HG03558 (cell line): ENCODE data around the gene CBX8.

Experiments
- ATAC-seq: cut with Tn5 transposase; IDR thresholded peaks from one replicate; pipeline ENCODE4 v1.9.1; 2021; ENCODE audit warnings: moderate number of reproducible peaks; ENCODE audit not compliant: unreplicated experiment; ENCODE audit errors: extremely low read depth

Gene CBX8

DNA sequence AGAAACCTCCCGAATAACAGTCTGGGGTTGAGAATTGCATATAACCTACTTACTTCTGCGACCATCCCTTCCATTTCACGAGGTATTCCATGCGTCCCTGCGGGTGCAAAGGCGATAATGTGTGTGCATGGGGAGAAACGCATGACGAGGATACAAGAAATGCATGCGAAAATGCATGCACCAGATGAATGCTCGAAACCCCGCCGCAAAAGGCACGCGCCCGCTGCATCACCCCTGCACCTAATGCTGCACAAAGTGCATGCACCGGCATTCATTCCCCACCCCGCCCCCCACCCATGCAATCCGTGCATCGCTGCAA, 474 bp downstream of the CBX8 start:
- ATAC-seq: no peak

DNA sequence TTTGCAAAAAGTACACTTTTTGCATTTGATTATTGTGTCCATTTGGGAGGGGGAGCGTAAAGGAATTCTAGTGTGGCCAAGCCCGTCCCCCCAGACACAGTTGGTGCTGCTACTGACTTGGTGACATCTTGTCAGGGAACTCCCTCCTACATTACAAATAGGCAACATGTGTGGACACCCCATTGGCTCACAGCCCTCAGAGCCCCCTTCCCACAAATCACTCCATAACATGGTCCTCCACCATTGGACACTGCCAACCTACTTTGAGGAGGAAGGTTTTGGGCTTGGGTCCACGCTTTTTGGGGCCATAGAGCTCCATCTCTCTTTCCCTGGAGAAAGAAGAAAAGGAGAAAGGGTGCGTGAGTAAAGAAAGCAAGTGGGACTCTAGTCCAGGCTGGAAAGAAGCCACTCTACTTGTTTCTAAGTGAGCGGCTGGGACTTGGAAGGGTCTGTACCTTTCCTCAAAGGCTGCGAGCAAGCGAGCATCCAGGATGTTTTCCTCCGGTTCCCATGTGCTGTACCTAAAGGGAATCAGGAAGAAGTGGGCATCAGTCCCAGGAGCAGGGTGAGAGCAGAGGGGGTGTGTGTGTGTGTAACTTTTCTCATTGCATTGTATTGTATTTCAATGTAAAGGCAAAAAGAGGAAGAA, 958 bp downstream of the CBX8 start:
- ATAC-seq: no peak

DNA sequence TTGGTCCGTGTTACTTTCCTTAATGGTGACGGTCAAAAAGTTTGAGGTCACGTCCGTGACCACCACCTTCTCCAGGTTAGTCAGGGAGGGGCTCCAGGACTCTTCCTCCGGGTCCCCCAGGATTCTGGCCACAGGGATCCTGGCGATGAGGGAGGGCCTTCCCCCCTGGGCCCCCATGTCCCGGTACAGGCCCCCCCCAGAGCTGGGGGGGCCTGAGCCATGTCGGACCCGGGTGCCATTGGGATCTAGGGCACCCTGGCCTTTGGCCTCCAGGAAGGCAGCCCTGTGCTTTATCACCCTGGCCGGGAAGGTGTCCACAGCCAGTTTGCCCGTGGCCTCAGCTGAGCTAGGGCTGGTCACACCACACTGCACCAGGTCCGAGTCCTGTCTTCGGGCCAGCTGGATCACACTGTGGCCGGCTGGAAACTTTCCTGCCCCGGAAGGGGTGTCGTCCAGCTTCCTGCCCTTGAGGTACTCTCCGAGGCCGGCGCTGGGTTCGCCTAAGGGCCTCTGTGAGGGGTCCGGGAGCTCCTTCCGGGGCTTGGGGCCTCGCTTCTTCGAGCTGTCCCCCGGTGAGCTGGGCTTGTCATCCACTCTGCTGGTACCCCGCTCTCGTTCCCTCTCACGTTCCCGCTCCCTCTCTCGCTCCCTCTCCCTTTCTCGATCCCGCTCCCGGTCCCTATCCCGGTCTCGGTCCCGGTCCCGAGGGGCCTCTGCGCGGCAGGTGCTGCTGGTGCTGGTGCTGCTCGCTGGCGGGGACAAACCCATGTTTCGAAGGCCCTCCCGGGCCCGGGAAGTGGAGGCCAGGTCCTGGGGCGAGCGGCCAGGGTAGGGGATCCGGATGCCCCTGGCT, 2.0 kb downstream of the CBX8 start:
- no peak for ATAC-seq

DNA sequence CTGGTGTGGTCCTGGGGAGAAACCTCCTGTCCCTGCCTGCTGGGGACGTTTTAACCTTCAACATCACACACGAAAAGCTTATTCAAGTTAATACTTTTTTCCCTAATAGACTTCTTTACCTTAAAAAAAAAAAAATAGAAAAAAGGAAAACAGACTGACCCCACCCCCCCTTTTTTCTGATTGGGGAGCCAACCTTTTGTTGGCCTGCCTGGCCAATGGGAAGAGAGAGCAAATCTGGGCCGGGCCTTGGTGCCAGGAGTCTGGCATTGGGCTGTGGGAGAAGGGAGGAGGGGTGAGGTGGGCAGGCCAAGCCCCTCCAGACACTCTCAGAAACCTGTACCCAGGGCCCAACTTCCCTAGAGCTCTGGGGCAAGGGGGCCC, 3.0 kb downstream of the CBX8 start:
- no peak for ATAC-seq

DNA sequence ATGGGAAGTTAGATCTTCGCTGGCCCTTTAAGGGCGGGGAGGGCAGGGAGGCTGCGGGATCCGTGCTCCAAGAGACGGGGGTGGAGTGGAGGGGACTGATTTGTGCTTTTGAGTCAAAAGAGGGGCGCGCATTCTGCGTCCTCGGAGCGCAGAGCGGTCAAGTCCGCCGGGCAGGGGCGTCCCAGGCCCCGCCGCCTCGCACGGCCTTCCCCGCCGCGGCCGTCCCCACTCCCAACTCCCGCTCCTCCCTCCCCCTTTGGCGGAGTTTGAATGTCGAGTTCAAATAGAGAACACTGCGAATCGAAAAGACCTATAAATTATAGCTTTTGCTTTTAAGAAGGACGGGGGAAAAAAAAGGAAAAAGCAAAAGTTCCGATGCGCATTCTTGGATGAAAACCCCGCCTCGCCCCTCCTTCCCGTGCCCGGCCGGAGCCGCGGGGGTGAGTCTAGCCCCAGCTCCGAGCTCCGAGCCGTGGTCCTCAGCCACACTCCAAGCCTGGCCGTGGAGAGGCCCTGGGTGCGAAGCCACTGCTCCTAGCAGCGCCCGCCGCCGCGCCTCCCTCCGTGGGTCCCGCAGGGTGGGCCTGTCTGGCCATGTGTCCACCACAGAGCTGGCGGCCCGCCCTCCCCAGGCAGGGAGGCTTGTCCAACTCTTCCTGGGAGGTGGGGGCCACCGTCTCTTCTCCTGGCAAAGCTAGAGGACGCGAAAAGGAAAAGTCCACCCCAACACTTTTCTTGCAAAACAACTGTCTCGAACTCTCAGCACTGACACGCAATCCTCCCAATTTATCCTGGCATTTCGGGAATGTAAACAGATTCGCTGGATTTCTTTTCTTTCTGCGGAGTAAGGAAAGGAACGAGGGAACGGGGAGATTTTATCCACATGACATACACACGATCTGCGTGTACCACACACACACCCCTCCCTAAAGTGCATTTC, 3.6 kb downstream of the CBX8 start:
- ATAC-seq: no peak

DNA sequence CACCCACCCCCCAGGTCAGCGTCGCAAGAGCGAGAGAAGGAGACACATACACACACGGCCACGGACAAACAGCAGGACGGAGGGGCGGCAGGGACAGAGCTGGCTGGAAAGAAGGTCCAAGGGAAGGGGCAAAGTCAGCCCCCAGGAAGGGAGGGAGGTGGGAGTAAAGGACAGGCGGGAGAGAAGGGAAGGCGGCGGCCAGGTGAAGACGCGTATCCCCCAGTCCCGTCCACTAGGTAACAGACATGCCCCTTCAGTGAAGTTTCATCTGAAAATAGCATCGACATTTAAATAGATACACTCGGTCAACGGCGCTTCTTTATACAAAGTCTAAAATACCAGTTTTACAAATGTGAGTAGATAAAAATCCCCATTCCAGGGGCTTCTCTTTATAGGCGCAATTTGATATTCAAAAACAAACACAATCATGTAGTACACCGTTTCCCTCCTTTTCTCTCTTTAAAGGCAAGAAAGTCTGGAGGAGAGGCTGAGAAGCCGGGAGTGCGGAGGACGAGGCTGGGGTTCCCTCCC, 4.5 kb downstream of the CBX8 start:
- ATAC-seq: no peak

DNA sequence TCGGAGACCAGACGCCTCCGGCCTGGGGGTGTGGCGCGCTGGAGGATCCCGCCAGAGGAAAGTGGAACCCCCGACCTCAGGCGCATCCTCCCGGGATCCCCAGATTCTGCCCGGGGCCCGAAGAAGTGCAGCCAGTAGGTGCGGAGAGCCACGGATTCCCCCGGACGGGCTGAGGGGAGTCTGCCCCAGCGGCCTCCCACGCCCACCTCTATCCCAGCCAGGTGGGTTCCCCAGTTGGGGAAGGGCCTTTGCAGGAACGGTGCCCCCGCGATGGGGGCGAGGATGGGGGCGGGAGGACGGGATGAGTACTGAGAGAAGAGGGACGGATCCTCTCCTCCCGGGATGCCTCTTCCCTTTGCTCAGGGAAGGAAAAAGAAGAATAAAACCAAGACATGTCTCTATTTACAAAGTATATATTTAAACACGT, 5.1 kb downstream of the CBX8 start:
- no peak for ATAC-seq

DNA sequence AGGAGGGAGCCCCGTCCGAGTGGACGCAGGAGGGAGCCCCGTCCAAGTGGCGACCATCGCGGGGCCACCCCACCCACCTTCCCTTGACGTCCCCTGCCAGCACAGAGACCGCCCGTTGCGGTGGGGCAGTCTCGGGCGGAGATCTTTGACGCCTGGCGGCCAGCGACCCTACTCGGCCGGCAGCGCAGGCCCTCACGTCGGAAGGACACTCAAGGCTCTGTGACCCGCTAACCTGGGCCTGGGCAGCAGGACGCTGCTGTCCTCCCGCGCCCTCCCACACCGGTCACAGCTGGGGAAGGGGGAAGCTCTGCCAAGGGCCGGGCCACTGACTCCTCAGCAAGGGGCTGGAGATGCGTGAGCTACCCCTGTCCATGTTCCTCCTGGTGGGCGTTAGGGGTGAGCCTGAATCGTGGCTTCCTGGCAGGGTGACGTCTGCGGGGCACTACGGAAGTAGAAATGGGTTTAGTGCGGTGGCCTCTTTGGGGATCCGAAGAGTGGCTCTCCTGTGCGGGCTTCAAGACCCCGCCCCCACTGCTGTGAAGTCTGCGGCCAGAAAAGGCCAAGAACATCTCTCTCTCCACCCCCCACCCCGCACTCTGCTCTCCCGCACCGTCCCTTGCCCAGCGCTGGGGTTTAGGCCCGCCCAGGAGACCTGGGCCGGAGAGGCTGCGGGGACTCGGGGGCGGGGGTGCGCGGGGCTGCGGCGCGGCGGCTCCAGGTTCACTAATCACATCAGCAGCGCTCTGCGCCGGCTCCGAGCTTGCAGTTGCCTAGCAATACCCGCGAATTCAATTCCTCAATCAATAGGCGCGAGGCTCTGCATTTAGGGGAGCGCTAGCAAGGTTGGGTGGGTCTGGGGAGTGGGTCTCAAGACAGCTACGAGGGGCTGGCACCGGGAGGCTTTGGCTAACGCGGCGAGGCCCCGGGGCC, 5.8 kb downstream of the CBX8 start:
- ATAC-seq: no peak

DNA sequence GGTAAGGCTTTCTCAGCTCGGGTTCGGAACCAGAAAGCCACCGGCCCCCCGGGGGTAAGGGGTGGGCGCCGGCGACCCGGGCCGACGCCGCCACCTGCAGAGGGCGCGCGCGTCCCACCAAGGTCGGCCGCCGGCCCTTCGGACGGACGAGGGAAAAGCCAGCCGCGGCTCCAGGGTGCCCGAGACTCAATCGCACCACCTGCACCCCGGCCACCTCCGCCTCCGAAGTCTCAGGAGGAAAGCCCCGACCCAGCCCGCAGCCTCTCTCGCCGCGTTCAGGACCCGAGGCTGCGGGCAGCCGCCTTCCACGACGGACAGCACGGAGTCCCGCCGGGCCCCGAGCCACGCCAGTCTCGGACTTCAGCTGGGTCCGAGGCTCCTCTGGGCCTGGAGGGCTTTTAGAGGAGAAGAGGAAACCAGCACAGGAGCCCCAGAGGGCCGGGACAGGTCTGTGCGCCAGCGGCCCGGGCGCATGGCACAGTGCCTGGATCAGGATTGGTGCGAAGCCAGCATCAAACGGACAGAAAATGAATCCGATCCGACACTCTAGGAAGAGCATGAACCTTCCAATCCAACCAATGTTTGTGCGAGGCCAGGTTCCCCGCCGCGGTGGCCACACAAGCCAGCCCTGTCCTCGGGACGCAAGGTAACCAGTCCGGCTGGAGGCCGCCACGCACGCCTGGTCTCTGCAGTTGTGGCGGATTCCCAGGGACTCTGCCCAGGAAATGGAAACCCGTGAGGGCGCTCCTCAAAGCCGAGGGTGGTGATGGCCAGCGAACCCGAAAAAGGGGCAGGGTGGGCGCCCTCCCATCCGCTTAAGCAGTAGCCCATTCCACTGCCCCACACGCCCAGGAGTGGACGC, 6.7 kb downstream of the CBX8 start:
- no peak for ATAC-seq

DNA sequence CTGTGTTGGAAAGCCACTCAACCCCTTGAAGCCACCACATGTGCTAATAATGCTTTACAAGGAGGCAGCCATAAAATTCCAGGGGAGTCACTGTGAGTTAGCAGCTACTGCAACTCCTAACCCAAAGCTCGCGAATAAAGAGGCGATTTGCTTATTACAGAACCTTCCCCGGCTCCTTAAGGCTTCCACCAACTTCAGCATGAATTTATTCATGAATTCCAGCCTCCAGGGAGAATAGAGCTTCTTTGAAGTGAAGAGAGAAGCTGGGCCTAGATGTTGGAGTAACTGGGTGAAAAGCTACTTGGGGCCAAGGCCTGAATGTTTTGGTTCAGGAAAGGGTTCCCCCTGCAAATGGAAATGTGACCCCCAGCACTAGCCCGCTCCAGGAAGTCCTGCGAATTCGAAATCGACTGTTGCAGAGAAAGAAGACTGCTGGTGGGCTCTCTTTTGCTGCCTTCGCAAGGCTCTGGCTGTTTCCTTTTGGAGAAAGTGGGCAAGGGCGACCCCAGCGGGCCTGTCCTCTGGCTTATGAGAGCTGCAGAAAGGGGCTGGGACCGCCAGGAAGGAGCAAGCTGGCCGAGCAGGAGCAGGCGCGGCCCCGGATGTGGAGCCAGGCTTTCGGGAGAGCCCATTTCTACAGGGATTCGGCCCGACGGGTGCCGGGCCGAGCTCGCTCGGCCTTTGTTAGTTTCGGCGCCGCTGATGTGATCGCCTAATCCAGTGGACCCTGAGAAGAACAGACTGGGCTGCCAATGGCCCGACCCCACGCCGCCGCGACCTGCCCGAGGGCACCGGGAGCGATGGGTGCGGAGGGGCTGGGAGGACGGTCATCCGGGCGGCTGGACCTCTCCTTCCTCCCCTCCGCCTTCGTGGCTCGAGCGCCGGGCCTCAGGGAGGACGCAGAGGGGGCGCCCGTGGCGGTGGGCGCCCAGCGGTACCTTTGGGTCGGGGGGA, 7.6 kb downstream of the CBX8 start:
- ATAC-seq: no peak

DNA sequence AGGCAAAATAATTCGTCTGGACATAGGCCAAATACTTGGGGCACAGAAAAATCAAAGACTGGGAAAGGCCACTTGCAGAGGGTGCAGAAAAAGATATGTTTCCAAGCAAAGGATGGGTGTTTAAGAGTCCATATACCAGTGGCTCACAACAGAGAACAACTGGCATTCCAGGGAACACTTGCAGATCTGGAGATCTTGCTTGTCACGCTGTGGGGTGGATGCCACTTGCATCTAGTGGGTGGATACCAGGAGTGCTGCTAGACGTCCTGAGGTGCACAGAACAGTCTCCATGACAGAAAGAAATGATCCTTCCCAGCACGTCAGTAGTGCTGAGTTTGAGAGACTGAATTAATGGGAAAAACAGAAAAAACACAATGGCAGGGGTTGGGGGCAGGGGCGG, 8.4 kb downstream of the CBX8 start:
- no peak for ATAC-seq

DNA sequence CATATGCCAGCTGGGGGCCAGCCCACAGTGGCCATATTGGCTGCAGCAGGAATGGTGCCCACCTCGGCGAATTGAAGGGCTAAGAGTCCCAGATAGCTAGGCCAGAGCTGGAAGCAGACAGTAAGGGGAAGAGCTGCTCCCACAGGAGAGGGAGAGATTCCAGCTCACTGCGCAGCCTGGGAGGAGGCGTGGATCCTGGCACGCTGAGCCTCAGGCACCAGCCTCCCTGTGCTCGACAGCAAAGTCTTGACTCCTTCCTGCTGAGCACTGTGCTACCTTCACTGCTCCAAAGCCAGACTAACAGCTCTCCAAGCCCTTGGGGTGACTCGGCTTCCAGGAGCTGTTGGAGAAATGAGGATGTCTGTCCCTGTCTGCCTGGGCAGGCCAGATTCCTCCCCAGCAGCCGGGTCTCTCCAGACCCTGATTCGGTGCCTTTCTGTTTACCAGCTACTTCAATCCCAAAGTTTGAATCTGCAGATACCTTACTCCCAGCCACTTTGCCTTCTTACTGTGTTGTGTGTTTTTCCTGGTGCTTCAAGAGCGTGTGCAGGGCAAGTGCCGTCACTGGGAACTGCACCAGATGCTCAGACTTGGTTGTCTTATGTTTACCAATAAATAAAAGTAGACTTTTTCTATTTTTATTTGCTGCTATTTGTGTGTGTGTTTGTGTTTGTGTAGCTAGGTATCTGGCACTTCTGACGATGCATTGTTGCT, 9.8 kb downstream of the CBX8 start:
- no peak for ATAC-seq

DNA sequence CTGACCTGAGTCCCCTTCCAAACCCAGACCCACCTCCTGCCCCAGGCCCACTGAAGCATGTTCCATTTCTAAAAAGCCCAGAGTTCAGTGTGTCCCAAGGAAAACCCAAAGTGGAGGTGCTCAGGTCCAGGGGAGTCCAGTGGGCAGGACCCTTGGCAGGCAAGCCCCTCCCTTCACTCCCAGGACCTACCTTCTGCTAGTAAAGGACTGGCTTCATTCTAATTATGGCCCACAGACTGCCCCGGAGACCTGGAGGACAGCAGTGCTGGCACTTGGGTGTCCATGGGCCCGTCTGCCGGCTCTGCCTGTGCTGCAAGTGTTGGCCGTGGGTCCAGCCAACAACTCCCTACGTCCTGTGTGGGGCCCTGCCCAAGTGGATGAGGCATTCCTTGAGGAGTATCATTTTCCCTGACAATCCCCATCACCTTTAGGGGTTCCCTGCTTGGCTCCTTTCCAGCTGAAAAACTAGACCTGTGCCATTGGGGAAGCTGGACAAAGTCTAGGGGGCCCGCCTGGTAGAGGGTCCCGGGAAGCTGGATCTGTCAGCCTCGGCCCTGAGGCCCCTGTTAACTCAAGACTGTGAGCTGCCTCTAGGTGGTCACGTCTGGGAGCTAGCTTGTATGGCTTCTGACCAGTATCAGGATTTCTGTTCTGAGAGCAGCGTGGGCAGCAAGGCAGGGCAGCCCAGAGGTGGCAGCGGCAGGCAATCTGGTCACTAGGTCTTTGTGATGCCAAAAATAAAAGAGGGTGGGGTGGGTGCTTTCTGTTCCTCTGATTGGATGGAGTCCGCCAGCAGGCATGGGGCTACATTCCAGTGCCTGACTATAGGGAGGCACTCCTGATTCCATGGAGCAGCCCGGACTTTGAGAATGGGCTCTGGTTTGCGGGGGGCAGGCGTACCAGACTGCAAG, 10.7 kb downstream of the CBX8 start:
- no peak for ATAC-seq

DNA sequence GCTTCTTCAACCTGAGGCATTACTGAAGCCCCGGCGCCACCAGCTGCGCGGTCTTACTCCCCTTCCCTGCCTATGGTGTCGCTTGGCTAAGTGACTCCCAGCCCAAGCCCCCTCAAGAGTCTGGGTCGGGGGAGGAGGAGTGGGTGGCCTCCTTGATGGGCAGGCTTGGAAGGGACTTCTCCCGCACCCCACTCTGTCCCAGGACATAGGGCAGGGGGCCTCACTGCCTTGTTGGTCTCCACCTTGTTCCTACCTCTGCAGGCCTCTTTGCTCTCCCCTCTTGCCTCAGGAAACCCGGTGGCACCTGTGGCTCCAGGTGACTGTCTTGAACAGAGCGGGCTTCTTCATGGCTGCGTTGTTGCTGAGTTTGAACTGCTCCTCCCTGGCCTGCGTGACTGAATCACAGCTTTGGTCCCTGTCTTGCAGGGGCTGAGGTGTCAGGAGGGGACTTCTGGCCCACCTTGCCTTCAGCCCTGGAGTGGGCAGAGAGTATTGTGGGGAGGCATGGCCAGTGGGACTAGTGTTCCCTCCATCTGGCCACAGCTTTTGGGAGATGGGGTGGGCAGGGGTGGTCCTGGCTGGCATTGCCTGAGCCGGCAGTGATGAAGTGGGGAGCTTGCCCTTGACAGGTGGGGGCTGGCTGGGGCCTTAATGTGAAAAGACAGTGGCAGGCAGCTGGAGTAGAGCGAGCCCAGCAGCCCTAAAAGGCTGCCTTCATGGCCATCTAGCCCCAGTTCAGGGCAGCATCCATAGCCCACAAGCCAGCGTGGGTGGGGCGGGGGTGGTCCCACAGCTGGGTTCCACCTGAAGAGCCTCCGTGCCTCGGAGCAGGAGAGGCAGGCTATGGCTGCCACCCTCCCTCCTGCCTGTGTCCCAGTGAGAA, 11.6 kb downstream of the CBX8 start:
- no peak for ATAC-seq

DNA sequence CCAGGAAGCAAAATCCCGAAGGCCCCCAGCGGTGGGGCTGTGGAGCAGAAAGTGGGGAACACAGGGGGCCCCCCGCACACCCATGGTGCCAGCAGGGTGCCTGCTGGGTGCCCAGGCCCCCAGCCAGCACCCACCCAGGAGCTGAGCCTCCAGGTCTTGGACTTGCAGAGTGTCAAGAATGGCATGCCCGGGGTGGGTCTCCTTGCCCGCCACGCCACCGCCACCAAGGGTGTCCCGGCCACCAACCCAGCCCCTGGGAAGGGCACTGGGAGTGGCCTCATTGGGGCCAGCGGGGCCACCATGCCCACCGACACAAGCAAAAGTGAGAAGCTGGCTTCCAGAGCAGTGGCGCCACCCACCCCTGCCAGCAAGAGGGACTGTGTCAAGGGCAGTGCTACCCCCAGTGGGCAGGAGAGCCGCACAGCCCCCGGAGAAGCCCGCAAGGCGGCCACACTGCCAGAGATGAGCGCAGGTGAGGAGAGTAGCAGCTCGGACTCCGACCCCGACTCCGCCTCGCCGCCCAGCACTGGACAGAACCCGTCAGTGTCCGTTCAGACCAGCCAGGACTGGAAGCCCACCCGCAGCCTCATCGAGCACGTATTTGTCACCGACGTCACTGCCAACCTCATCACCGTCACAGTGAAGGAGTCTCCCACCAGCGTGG, 12.4 kb downstream of the CBX8 start:
- no peak for ATAC-seq
